ENCODE measurements around the gene INTS12.
"Not testable (repeated sequence)": the region's sequence is repeated elsewhere in the genome, so short reads cannot be mapped to it uniquely, and the experiment has no call there.

Gene INTS12

GRCh38 chr4:105694812-105695211, 13.7 kb downstream of the INTS12 start:
- H3K27ac ChIP-seq (ENCODE audit: insufficient read depth in 1 of 2, low read depth in 1 of 2, low read length in 2 of 2, poor library complexity in 1 of 2, severe bottlenecking in 2 of 2); H3K4me3 ChIP-seq (ENCODE audit: control insufficient read depth in 1 of 7, extremely low read depth in 1 of 7, insufficient read depth in 4 of 7, low read depth in 2 of 7, low read length in 6 of 7); H3K27me3 ChIP-seq (replicated peaks in 2 of 5; ENCODE audit: control insufficient read depth in 4 of 5, insufficient read depth in 5 of 5, low read length in 4 of 5); H3K9me3 ChIP-seq (ENCODE audit: control extremely low read depth in 1 of 5, control insufficient read depth in 4 of 5, insufficient read depth in 2 of 5, low read depth in 1 of 5, low read length in 4 of 5); H3K4me1 ChIP-seq (ENCODE audit: control extremely low read depth in 1 of 4, control insufficient read depth in 4 of 4, insufficient read depth in 4 of 4, low read length in 3 of 4); POLR2A ChIA-PET; DNase-seq: not testable (repeated sequence)
- WGBS (ENCODE audit: insufficient coverage), result 80% methylated on average over 1 of the region's 5 CpGs
- CTCF ChIA-PET, result interaction anchor here (1.3 kb wide), 1 partner anchor 12 kb away, joined by 3 read pairs; no protein-coding TSS in a partner anchor
- peaks cover 18 to 68% (median 35%) of the 10 kb centered on the region in 4 experiments for H3K36me3 ChIP-seq (ENCODE audit: control insufficient read depth in 4 of 4, insufficient read depth in 4 of 4, low read length in 3 of 4)

- H3K27ac ChIP-seq (ENCODE audit: insufficient read depth in 1 of 2, low read depth in 1 of 2, low read length in 2 of 2, poor library complexity in 1 of 2, severe bottlenecking in 2 of 2), result no peak overlapping the region
- 86% methylated on average over 1 of the region's 2 CpGs for WGBS (ENCODE audit: insufficient coverage)
- POLR2A ChIA-PET, result no interaction called here
- H3K27me3 ChIP-seq (replicated peaks in 2 of 5; ENCODE audit: control insufficient read depth in 4 of 5, insufficient read depth in 5 of 5, low read length in 4 of 5), result no peaks in the 10 kb centered on the region
- no peak overlapping the region for H3K4me3 ChIP-seq (ENCODE audit: control insufficient read depth in 1 of 7, extremely low read depth in 1 of 7, insufficient read depth in 4 of 7, low read depth in 2 of 7, low read length in 6 of 7)
- CTCF ChIA-PET, result no interaction called here
- no peaks in the 10 kb centered on the region for H3K9me3 ChIP-seq (ENCODE audit: control extremely low read depth in 1 of 5, control insufficient read depth in 4 of 5, insufficient read depth in 2 of 5, low read depth in 1 of 5, low read length in 4 of 5)
- H3K36me3 ChIP-seq (ENCODE audit: control insufficient read depth in 4 of 4, insufficient read depth in 4 of 4, low read length in 3 of 4), result peaks cover 11 to 56% (median 33%) of the 10 kb centered on the region in 4 experiments
- DNase-seq, result no peak
- H3K4me1 ChIP-seq (ENCODE audit: control extremely low read depth in 1 of 4, control insufficient read depth in 4 of 4, insufficient read depth in 4 of 4, low read length in 3 of 4), result peaks cover 0 to 2% (median 0%) of the 10 kb centered on the region in 4 experiments
Observed at GRCh38 chr4:105686571-105686970, 21.9 kb downstream of the INTS12 start.

GRCh38 chr4:105683038-105683437, 25.5 kb downstream of the INTS12 start:
- no peaks in the 10 kb centered on the region for H3K9me3 ChIP-seq (ENCODE audit: control extremely low read depth in 1 of 5, control insufficient read depth in 4 of 5, insufficient read depth in 2 of 5, low read depth in 1 of 5, low read length in 4 of 5)
- ChIA-PET POLR2A (no interaction called here), CTCF (interaction anchor here (1.0 kb wide), 1 partner anchor 11 kb away, joined by 3 read pairs; no protein-coding TSS in a partner anchor)
- H3K27ac ChIP-seq (ENCODE audit: insufficient read depth in 1 of 2, low read depth in 1 of 2, low read length in 2 of 2, poor library complexity in 1 of 2, severe bottlenecking in 2 of 2), result no peak overlapping the region
- no peak for DNase-seq
- peaks cover 0 to 2% (median 0%) of the 10 kb centered on the region in 4 experiments for H3K4me1 ChIP-seq (ENCODE audit: control extremely low read depth in 1 of 4, control insufficient read depth in 4 of 4, insufficient read depth in 4 of 4, low read length in 3 of 4)
- no peaks in the 10 kb centered on the region for H3K27me3 ChIP-seq (replicated peaks in 2 of 5; ENCODE audit: control insufficient read depth in 4 of 5, insufficient read depth in 5 of 5, low read length in 4 of 5)
- 75% methylated on average over 2 of the region's 4 CpGs for WGBS (ENCODE audit: insufficient coverage)
- peaks cover 5 to 31% (median 16%) of the 10 kb centered on the region in 4 experiments for H3K36me3 ChIP-seq (ENCODE audit: control insufficient read depth in 4 of 4, insufficient read depth in 4 of 4, low read length in 3 of 4)
- no peak overlapping the region for H3K4me3 ChIP-seq (ENCODE audit: control insufficient read depth in 1 of 7, extremely low read depth in 1 of 7, insufficient read depth in 4 of 7, low read depth in 2 of 7, low read length in 6 of 7)

GRCh38 chr4:105679186-105679585, 29.3 kb downstream of the INTS12 start:
- H3K36me3 ChIP-seq (ENCODE audit: control insufficient read depth in 4 of 4, insufficient read depth in 4 of 4, low read length in 3 of 4), result peaks cover 3 to 13% (median 8%) of the 10 kb centered on the region in 4 experiments
- no peak for DNase-seq
- 90% methylated on average over 2 of the region's 2 CpGs for WGBS (ENCODE audit: insufficient coverage)
- no peaks in the 10 kb centered on the region for H3K27me3 ChIP-seq (replicated peaks in 2 of 5; ENCODE audit: control insufficient read depth in 4 of 5, insufficient read depth in 5 of 5, low read length in 4 of 5)
- no peak overlapping the region for H3K4me3 ChIP-seq (ENCODE audit: control insufficient read depth in 1 of 7, extremely low read depth in 1 of 7, insufficient read depth in 4 of 7, low read depth in 2 of 7, low read length in 6 of 7)
- ChIA-PET CTCF (interaction anchor here (0.8 to 1.5 kb wide), 2 partner anchors 12 to 22 kb away, joined by 4 to 6 read pairs; no protein-coding TSS in a partner anchor), POLR2A (interaction anchor here (0.6 kb wide), 1 partner anchor 43 kb away, joined by 3 read pairs; no protein-coding TSS in a partner anchor)
- H3K4me1 ChIP-seq (ENCODE audit: control extremely low read depth in 1 of 4, control insufficient read depth in 4 of 4, insufficient read depth in 4 of 4, low read length in 3 of 4), result peaks cover 0 to 2% (median 0%) of the 10 kb centered on the region in 4 experiments
- H3K9me3 ChIP-seq (ENCODE audit: control extremely low read depth in 1 of 5, control insufficient read depth in 4 of 5, insufficient read depth in 2 of 5, low read depth in 1 of 5, low read length in 4 of 5), result no peaks in the 10 kb centered on the region
- H3K27ac ChIP-seq (ENCODE audit: insufficient read depth in 1 of 2, low read depth in 1 of 2, low read length in 2 of 2, poor library complexity in 1 of 2, severe bottlenecking in 2 of 2), result no peak overlapping the region

- Histone ChIP-seq H3K9me3 (ENCODE audit: control extremely low read depth in 1 of 5, control insufficient read depth in 4 of 5, insufficient read depth in 2 of 5, low read depth in 1 of 5, low read length in 4 of 5) (no peaks in the 10 kb centered on the region), H3K27me3 (replicated peaks in 2 of 5; ENCODE audit: control insufficient read depth in 4 of 5, insufficient read depth in 5 of 5, low read length in 4 of 5) (no peaks in the 10 kb centered on the region), H3K36me3 (ENCODE audit: control insufficient read depth in 4 of 4, insufficient read depth in 4 of 4, low read length in 3 of 4) (peaks cover 0 to 5% (median 3%) of the 10 kb centered on the region in 4 experiments), H3K4me3 (ENCODE audit: control insufficient read depth in 1 of 7, extremely low read depth in 1 of 7, insufficient read depth in 4 of 7, low read depth in 2 of 7, low read length in 6 of 7) (no peak overlapping the region), H3K4me1 (ENCODE audit: control extremely low read depth in 1 of 4, control insufficient read depth in 4 of 4, insufficient read depth in 4 of 4, low read length in 3 of 4) (no peaks in the 10 kb centered on the region), H3K27ac (ENCODE audit: insufficient read depth in 1 of 2, low read depth in 1 of 2, low read length in 2 of 2, poor library complexity in 1 of 2, severe bottlenecking in 2 of 2) (no peak overlapping the region)
- ChIA-PET POLR2A (no interaction called here), CTCF (interaction anchor here (0.7 to 2.5 kb wide), 2 partner anchors 11 to 181 kb away, joined by 3 to 9 read pairs; no protein-coding TSS in a partner anchor)
- DNase-seq, result no peak
- 100% methylated on average over 1 of the region's 2 CpGs for WGBS (ENCODE audit: insufficient coverage)
Observed at GRCh38 chr4:105677709-105678108, 30.8 kb downstream of the INTS12 start.

- no peak for DNase-seq
- no peaks in the 10 kb centered on the region for H3K27me3 ChIP-seq (replicated peaks in 2 of 5; ENCODE audit: control insufficient read depth in 4 of 5, insufficient read depth in 5 of 5, low read length in 4 of 5)
- H3K4me1 ChIP-seq (ENCODE audit: control extremely low read depth in 1 of 4, control insufficient read depth in 4 of 4, insufficient read depth in 4 of 4, low read length in 3 of 4), result no peaks in the 10 kb centered on the region
- WGBS (ENCODE audit: insufficient coverage), result 100% methylated on average over 1 of the region's 1 CpG
- no peaks in the 10 kb centered on the region for H3K9me3 ChIP-seq (ENCODE audit: control extremely low read depth in 1 of 5, control insufficient read depth in 4 of 5, insufficient read depth in 2 of 5, low read depth in 1 of 5, low read length in 4 of 5)
- ChIA-PET POLR2A (no interaction called here), CTCF (no interaction called here)
- H3K36me3 ChIP-seq (ENCODE audit: control insufficient read depth in 4 of 4, insufficient read depth in 4 of 4, low read length in 3 of 4), result no peaks in the 10 kb centered on the region
- H3K27ac ChIP-seq (ENCODE audit: insufficient read depth in 1 of 2, low read depth in 1 of 2, low read length in 2 of 2, poor library complexity in 1 of 2, severe bottlenecking in 2 of 2), result no peak overlapping the region
- no peak overlapping the region for H3K4me3 ChIP-seq (ENCODE audit: control insufficient read depth in 1 of 7, extremely low read depth in 1 of 7, insufficient read depth in 4 of 7, low read depth in 2 of 7, low read length in 6 of 7)
Observed at GRCh38 chr4:105674011-105674410, 34.5 kb downstream of the INTS12 start.

GRCh38 chr4:105671301-105671700, 37.2 kb downstream of the INTS12 start:
- POLR2A ChIA-PET, result no interaction called here
- CTCF ChIA-PET, result no interaction called here
- no CpG with 5 or more reads among the region's 2 CpGs for WGBS (ENCODE audit: insufficient coverage)

More at GRCh38 chr4:105671301-105671700, 37.2 kb downstream of the INTS12 start:
- H3K27ac ChIP-seq (ENCODE audit: insufficient read depth in 1 of 2, low read depth in 1 of 2, low read length in 2 of 2, poor library complexity in 1 of 2, severe bottlenecking in 2 of 2), result no peak overlapping the region
- no peak for DNase-seq
- no peaks in the 10 kb centered on the region for H3K4me1 ChIP-seq (ENCODE audit: control extremely low read depth in 1 of 4, control insufficient read depth in 4 of 4, insufficient read depth in 4 of 4, low read length in 3 of 4)
- H3K27me3 ChIP-seq (replicated peaks in 2 of 5; ENCODE audit: control insufficient read depth in 4 of 5, insufficient read depth in 5 of 5, low read length in 4 of 5), result no peaks in the 10 kb centered on the region
- no peak overlapping the region for H3K4me3 ChIP-seq (ENCODE audit: control insufficient read depth in 1 of 7, extremely low read depth in 1 of 7, insufficient read depth in 4 of 7, low read depth in 2 of 7, low read length in 6 of 7)
- H3K9me3 ChIP-seq (ENCODE audit: control extremely low read depth in 1 of 5, control insufficient read depth in 4 of 5, insufficient read depth in 2 of 5, low read depth in 1 of 5, low read length in 4 of 5), result no peaks in the 10 kb centered on the region
- H3K36me3 ChIP-seq (ENCODE audit: control insufficient read depth in 4 of 4, insufficient read depth in 4 of 4, low read length in 3 of 4), result no peaks in the 10 kb centered on the region
